Activated naive CD4-positive, alpha-beta T cell treated with Interleukin-2 at 50 U/mL for 16 hours (primary cell): ENCODE results near the gene EEFSEC.
"Not testable (repeated sequence)": the region's sequence is repeated elsewhere in the genome, so short reads cannot be mapped to it uniquely, and the experiment has no call there.

Experiments
- DNase-seq: peaks from one replicate; pipeline ENCODE4 v3.0.0-alpha.2; 2020

The EEFSEC gene

GRCh38 chr3:128152419-128153155 is 694 bp upstream of the EEFSEC start:
- no peak for DNase-seq

DNA sequence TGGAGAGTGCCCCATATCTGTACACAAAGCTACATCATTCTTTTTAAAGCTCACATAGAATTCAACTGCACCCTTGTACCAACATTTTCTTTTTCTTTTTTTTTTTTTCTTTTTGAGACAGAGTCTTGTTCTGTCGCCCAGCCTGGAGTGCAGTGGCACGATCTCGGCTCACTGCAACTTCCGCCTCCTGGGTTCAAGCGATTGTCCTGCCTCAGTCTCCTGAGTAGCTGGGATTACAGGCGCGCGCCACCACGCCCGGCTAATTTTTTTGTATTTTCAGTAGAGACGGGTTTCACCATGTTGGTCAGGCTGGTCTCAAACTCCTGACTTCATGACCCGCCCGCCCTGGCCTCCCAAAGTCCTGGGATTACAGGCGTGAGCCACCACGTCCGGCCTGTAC is 1.1 kb downstream of the EEFSEC start:
- not testable (repeated sequence) for DNase-seq

DNA sequence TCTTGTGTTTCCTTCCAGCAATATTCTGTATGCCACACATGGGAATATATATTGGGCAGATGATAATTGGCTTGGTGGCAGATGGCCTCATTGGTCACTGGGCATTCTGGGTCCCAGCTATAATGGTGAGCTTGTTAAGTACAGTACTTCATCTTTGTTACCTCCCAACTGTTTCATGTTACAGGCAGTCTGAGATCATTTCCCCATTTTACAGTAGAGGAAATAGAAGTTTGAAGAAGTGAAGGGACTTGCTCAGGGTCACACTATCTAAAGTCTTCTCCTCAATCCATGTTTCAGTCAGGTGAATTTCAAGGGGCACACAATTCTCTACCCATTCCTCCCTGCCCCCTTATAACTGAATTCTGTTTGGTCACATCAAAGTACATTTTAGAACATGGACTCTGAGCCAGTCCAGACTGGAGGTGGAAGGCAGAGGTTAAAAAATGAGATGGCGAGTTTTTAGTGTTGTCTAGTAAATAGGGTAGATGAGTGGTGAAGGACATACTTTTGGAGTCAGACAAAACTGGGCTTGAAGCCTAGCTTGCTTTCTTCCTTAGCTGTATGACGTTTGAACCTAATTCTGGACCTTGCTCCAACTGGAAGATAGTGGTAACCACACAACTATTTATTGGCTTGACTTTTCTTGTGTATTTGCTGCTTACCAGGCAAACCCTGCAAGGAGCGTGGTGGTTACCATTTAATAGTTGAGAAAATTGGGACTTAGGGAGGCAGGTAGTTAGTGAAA is 2.5 kb downstream of the EEFSEC start:
- DNase-seq: no peak

GRCh38 chr3:128160661-128161060 is 7.4 kb downstream of the EEFSEC start:
- DNase-seq: no peak

GRCh38 chr3:128163432-128163831 is 10.2 kb downstream of the EEFSEC start:
- DNase-seq: no peak

- DNase-seq: no peak
Observed at GRCh38 chr3:128166971-128167453, 13.7 kb downstream of the EEFSEC start.

- no peak for DNase-seq
Observed at GRCh38 chr3:128167646-128167972, 14.3 kb downstream of the EEFSEC start.

DNA sequence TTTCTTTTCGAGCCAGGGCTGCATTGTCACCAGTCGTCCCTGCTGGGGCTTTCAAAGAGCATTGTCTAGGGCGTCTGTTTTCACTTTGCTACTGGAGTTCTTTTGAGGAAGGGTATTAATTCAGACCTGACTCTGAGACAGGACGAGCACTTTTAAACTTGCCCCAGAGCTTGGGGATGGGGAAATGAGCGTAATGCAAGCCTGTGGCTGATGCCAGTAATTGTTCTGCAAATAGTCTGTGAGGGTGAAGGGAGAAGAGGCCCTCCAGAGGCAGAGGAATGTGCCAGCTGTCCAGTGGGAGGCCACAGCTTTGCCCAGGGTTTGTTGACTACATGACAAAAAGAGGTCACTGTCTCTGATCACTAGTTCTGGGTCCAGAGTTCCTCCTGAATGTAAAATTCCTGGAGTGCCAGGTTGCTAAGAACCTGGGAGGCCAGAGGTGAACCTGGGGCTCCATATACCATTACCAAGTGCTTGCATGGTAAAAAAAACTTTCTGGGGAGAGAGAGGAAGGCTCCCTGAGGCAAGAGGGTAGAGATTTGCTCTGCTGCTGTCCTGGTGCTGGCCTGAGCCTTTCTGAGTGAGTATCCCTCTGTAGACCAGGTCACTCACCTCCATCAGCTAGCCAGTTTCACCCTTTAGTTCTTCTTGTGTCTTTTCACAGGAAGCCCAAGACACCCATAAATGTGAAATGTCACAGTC is 14.8 kb downstream of the EEFSEC start:
- DNase-seq: no peak

GRCh38 chr3:128168836-128169235 is 15.6 kb downstream of the EEFSEC start:
- DNase-seq: no peak

GRCh38 chr3:128170866-128171516 is 17.7 kb downstream of the EEFSEC start:
- no peak for DNase-seq

DNA sequence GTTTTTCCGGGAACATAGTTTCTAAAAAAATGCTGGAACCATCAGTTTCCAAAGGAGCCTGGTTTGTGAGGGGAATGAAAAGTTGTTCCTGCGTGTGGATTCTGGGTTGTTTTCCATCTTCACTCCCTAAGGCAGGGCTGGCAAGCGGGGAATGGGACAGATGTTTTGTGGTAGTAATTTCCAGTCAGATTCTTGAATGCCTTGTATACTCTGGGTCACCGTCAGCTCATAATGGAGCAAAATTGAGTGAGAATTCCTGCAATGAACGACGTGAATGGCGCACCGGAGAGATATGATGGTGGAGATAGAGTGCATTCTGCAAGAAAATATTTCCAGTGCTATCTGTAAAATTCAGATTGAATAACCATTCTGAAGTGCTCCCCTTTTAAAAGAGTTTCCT is 19.9 kb downstream of the EEFSEC start:
- DNase-seq: no peak

- DNase-seq: no peak
Observed at GRCh38 chr3:128173849-128174248, 20.6 kb downstream of the EEFSEC start.

GRCh38 chr3:128174675-128175590 is 21.7 kb downstream of the EEFSEC start:
- DNase-seq: no peak

- DNase-seq: no peak
Observed at GRCh38 chr3:128175768-128176167, 22.5 kb downstream of the EEFSEC start.

DNA sequence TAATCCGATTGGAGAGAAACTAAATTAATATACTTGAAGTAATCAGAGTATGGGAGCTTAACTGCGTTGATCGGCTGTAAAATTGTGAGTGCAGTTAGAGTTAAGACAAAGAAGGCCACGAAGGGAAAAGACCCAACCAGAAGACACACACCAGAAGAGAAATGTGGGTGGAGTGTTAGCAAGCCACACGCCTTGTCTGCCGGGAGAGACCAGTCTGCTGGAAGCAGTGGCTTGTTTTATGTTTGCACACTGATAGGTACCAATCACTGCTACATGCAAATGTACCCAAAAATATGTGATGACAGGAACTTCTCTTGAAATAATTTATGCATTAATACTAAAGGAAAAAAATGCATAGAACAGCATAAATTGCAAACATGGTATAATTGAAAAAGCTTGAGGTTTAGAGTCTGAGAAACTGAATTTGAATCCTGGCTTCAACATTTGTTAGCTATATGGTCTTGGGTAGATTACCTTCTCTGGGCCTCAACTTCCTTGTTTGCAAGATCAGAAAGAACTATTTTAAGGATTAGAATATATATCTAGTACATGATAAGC is 23.1 kb downstream of the EEFSEC start:
- no peak for DNase-seq

- DNase-seq: no peak
Observed at GRCh38 chr3:128177865-128178264, 24.6 kb downstream of the EEFSEC start.

GRCh38 chr3:128178782-128179483 is 25.7 kb downstream of the EEFSEC start:
- DNase-seq: no peak

GRCh38 chr3:128179484-128179819 is 26.2 kb downstream of the EEFSEC start:
- DNase-seq: no peak

DNA sequence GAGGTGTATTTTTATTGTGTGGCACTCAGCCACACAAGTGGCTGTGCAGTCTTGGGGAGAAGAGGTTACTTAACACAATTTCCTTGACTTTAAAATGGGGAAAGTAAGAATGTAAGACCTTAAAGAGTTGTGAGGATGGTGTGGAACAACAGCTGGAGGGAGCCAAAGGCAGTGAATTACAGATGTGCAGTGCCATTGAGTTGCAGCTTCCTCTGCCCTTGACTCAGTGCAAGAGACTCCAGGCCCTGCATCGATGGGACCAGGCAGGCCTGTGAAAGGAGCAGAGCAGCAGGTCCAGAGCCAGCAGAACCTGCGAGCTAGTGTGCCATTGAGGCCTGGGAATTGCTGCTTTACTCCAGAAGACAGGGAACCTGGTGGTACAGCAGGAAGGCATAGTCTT is 27.2 kb downstream of the EEFSEC start:
- DNase-seq: no peak

GRCh38 chr3:128180913-128181312 is 27.6 kb downstream of the EEFSEC start:
- no peak for DNase-seq

DNA sequence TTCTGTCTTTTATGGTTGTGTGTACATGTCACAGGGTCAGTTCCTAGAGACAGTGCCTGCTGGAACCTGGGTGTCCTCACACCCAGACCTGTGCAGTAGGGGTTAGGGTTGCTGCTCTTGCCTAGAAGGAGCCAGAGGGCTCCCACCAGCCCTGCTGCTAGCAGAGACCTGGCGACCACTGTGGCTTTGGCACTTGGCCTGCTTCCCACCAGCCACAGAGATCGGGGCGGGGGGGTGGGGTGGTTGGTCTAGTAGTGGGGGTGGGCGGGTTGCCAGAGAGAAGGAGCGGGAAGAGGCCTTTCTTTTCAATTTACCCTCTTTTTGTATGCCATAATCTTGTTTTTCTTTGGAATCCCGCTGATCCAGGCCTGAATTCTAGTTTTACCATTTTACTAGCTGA is 29.4 kb downstream of the EEFSEC start:
- no peak for DNase-seq
